NCI-H82 treated with DMSO at 0.1 percent for 48 hours (cell line): ENCODE measurements around the gene TMEM198.

Experiments used
- DNase-seq: peaks from one replicate; lab custom pipeline; 2025; ENCODE audit not compliant: unreplicated experiment; lab: John Stamatoyannopoulos, UW

Gene TMEM198

DNA sequence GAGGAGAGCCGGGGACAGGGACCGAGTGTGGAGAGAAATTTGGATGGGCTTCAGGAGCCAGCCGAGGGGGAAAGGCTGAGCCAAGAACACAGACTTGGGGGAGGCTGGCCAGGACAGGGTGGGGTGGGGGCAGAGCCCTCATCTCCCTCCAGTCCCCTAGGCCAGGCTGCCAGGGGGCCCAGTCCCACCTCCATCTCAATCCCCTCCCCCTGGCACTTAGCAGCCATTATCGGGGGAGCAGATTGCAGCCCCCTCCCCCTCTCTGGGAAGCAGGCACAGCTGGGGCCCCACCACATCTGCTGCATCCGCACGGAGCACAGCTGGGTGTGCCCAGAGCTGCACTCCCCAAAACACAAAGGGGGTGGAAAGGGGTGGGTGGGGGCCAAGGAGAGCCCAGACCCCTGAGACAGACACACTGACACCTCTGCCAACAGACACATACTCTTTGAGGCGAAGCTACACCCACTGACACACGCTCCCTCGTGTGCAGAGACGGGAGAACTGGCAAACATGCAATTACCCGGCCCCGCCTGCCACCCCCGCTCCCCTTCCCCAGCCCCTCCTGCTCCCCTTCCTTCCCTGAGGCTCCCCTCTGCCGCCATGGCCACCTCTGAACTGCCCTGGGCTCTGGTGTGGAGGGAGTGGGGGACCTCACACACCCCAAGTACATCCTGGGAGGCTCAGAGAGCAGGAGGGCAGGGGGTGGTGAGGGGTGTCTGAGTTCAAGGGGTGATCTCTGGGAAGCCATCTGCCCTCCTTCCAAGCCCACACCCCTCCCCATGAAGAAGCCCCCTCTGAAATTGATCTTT is 34.7 kb upstream of the TMEM198 start:
- peak; percentile 36 for DNase-seq

DNA sequence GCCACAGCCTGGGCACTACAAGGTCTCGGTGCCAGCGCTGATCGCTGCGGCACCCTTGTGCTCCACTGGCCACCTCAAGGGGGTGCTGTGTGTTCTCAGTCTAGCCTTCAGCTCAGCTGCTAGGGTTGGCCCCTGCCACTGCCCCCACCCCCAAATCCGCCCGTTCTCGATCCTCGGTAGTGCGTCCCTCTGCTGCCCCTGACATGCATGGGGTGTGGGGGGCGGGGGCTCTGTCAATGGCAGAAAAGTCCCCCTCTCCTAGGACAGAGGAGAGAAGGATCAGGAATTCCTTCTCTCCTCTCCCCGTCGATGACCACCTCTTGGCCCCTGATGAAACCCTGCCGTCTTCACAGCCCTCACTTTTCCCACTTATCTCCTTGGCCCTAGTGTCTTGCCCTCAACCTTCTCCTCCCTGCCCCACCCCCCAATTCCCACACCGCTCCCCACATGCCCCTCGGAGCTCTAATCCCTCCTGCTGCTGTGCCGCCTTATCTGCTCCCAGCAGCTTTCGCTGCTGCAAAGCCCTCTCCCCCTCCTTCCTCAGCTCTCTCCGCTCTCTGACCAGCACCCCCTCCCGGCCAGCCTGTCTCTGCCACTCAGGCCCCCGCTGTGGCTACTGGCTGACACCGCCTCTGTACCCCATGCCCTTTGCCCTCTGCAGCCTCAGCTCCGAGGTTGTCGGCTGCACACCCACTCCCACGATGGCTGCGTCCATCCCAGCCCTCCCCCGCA is 33.9 kb upstream of the TMEM198 start:
- DNase-seq: peak; percentile 90

DNA sequence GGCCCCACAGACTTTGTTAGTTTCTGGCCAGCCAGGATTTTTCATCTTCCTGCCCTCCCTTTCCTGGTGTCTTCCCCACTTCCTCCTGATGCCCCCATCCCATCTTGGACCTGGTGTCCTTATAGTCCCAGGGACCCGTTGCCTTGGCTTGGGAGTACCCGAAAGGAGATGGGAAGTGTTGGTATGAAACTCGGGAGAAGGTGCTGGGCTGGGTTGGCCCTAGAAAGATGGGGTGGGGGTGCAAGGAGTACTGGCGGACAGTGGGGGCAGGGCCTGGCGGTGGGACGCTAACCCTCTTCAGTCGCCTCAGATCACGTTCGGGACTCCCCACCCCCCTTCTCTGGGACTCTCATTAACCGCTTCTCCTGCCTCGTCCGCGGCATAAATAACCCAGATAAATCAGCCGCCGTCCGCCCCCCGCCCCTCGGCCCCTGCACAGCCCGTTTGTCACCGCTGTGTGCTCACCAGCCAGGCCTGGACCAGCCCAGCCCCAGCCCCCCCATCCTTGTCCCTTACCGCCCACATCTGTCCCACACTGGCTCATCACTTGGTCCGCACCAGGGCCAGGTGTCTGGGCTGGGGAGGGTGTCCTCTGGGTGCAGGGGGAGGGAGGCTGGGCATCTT is 33.2 kb upstream of the TMEM198 start:
- DNase-seq: peak; percentile 45

DNA sequence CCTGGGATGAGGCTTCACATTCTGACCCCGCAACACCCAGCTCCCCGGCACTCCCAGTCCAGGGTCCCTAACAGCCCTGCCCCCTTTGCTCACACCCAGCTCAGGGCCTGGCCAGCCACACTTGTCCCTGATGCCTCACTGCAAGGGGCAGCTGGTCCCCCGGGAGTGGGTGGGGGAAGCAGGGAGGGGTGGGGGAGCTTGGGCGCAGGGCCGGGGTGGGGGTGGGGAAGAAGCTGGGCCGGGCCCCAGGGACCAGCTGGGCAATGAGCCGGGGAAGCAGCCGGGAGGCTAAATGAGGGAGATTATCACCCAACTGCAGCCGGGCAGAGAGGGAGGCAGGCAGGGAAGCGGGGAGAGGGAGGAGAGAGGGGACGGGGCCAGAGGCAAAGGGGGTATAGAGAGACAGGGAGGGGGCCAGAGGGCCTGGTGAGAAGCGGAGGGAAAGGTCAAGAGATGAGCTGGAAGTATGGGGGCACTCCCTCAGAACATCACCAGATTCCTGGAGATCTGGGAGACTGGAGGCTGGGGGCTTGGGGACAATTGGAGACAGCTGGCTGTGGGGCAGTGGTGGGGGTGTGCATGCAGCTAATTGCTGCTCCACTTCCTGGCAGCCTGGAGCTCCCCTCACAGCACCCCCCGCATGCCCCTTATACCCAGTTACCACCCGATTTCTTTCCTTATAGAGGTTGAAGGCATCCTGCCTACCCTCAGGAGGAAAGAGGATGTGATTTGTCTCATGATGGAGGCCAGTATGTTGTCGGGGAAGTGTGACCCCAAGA is 32.1 kb upstream of the TMEM198 start:
- peak; percentile 86 for DNase-seq

DNA sequence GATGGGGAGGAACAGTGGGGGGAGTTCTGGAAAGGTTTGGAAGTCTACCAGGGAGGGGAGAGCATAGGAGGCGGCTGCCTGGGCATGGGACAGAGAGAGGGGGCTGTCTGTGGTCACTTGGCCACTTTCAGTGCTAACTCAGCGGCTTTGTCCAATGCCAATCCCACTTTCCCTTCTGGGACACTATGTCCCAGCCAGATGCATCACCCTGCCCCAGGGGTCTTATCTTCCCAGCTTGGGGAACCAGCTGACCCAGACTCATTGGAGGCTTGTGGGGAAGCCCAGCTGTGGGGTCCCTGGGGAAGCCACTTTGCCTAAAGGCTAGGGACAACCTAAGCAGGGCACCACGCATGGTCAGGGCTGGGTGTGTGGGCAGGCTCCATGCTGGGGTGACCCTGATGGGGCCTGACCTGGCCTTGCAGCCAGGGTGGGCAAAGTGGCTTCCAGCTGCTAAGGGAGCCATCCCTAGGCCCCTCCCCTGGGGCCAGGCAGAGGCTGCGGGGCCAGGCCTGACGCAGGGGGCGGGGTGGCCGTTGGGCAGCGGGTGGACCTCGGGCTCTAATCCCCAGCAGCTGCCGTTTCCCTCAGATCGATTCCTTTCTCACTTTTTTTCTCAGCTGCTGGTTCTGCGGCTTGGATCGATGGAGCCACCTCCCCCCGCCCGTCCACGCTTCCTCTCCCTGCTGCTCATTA is 31.2 kb upstream of the TMEM198 start:
- DNase-seq: peak; percentile 76

DNA sequence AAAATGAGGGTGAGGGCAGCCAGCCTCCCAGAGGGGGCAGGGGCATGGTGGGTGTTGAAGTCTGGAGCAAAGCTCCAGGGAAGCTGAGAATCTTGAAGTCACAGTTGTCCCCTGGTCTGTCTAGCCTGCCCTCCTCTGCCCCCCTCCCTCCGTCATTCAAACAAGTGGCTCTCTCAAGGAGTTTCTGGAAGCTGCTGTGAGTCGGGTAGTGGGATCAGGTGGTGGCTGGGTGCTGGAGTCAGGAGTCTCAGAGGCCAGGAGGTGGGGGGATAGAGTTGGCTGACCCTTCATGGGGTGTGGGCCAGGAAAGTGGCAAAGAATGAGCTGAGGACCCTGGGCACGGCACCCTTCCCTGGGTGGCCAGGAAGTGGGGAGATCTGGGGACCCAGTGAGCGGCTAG is 30.0 kb upstream of the TMEM198 start:
- DNase-seq: peak; percentile 19

DNA sequence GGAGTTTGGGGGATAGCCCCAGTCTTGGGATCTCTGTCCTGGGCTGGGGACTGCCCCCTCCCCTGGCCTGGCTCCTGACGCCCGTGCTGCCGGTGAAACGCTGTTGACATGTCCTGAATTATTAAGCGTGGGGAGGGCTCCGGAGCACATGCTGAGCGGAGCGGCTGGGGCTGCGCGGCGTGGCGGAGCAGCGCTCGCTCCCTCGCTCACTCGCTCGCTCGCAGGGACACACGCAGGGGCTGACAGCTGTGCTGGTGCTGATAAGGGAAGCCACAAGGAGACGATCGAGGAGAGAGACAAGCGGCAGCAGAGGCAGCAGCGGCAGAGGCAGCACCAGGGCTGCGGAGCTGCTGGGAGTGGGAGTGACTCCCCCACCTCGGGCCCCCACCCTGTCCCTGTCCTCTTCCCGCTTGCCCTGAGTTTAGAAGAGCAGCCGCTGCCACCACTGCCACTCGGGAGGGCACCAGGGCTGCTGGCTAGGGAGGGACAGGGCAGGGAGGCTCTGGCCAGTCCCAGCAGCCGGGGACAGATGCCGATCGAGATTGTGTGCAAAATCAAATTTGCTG is 29.5 kb upstream of the TMEM198 start, which contains the start of gene ASIC4:
Gene ASIC4, plus strand, starts transcription at position 287 of the 566 bp plus-strand sequence. Its CDS starts 243 bp downstream, at position 530.
- no peak for DNase-seq

DNA sequence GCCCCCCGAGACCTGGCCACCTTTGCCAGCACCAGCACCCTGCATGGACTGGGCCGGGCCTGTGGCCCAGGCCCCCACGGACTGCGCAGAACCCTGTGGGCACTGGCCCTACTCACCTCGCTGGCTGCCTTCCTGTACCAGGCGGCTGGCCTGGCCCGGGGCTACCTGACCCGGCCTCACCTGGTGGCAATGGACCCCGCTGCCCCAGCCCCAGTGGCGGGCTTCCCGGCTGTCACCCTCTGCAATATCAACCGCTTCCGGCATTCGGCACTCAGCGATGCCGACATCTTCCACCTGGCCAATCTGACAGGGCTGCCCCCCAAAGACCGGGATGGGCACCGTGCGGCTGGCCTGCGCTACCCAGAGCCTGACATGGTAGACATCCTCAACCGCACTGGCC is 29.0 kb upstream of the TMEM198 start:
- DNase-seq: no peak

DNA sequence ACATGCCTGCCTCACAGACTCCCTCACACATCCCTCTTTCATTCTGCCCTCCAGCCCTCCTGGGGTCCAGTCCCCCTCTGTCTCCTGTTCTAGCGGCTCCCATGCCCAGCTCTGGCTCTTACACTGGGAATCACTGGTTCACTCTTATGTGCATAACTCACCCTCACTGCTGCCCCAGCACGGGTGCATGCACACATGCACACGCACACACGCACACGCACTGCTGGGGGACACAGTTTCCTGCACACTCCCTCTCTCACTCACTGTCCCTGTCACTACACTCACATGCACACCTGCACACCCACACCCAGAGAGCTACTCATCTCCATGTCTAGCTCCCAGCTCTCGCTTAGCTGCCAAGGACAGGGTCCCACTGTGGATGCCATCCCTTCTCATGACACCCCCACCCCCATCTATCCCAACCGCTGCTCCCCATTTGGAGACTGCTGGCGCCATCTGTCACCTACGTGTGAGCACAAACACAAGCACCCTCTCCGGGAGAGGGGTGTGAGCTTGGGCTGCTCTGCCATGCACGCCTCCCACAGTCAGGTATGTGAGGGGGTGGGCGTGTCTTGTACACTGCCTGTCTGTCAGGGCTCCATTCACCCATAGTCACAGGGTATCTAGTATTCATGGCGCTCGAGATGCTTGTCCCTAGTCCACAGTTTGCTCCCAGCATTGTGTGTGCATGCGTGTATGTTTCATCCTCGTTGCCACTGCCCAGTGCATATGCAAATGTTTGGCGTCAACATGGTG is 27.8 kb upstream of the TMEM198 start:
- no peak for DNase-seq

DNA sequence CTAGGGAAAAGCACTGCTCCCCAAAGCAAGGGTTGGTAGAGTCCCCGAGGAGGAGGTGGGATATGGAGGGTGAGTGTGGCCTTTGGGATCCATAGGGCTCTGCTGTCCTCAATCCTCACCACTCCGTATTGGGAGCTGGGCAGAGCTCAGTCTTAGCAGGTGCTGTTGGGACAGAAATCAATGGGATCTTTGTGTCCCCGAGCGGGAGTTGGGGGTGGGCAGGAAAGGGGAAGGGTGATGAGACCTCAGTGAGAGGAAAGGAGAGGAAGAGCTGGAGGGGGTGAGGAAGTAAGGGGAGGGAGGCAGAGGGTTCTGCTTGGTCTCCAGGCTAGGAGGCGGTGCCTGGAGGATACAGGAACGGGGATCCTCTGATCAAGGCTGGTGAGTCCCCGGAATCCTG is 26.9 kb upstream of the TMEM198 start:
- no peak for DNase-seq

DNA sequence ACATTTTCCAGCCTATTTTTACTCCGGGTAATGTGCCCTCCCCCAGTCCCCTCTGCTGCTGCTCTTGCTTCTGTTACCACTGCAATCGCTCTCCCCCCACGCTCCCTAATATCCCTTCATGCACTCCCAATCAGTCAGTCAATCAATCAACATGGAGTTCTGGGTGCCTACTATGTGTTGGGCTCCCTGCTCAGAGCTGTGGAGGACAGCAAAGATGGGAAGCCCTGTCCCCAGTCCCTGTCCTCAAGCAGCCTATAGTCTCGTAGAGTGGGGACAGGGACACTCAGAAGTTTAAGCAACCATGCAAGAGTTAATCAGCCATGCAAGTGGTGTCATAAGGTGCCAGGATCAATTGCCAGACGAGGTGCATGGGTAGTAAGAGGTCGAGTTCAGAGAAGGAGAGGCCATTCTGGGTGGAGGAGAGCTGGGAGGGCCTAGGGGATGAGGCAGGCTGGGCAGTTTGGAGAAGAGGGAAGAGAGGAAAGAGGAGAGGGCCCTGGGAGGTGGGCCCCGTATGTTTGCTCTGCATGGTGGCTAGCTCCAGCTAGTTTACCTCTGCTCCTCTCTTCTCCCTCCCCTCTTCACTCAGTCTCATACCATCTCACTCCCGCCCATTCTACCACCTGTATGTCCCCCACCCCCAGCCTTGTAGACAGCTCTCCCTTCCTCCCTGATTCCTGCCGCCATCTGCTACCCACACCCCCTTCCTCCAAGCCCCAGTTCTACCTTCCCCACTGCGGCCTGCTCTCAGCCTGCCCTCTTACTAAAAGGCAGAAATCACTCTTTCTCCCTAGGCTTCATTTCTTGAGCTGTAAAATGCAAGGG is 25.7 kb upstream of the TMEM198 start:
- DNase-seq: peak; percentile 73

DNA sequence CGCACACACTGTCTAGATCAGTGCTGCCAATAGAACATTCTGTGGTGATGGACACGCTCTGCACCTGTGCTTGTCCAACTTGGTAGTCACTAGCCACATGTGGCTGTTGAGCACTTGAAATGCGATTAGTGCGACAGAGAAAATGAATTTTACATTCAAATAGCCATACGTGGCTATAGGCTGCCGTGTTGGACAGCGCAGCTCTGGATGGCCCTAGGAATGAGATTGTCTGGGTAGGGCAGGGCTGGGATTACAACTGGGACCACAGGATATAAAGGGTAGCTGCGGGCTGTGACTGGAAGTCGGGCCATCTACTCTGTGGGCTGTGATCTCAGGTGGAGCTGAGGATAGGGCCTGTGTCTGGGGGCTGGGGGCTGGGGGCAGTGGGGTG is 24.3 kb upstream of the TMEM198 start:
- DNase-seq: no peak

DNA sequence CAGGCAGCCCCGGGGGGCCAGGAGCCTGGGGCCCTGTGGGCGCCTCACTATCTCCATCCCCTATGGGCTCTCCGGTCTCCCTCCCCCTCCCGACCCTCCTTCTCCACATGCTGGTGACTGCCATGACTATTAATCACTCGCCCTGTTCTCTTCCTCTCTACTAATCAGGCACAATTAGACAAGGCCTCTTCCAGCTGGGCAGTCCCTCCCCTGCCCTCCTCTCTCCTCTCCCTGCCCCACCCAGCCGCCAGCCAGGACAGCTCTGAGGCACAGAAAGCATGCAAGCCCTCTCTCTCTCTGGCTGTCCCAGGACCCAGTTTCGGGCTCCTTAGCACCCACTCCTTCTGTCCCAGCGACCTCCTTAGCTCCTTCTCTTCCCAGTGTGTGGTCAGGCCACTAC is 23.7 kb upstream of the TMEM198 start:
- DNase-seq: peak; percentile 86

DNA sequence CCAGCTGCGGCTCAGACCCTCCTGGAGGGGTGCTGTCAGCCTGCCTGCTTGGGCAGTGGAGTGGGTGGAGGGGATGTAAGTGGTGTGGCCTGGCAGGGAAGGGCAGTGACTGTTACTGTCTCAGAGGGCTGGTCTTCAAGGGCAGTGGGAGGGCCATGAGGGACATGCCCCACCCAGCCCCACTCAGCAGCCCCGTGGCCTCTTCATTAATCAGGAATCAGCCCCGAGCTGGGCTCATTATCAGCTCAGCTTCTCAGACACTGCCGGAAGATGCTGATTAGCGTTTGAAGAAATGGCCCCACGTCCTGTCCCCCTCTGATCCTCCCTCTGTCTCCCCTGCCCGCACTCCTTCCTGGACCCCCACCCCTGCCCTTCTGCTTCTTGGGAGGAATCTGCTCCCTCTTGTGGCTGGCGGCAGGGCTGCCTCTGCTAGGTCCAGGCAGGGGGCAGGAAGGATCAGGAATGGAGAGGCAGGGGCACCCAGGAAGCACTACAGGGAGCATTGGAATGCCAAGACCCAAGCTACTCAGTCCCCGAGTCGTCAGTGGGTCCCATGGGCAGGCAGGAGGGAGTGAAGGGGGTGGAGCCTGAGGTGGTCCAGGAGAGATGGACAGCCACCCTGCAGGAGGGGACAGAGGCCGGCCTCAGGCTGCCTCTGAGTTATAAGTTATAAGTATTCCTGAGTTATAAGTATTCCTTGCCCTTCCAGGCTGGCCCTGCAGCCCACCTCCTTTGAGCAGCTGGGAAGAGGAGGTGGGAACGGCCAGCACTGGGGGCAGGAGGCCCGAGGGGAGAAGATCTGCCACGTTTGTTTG is 22.6 kb upstream of the TMEM198 start:
- peak; percentile 98 for DNase-seq

DNA sequence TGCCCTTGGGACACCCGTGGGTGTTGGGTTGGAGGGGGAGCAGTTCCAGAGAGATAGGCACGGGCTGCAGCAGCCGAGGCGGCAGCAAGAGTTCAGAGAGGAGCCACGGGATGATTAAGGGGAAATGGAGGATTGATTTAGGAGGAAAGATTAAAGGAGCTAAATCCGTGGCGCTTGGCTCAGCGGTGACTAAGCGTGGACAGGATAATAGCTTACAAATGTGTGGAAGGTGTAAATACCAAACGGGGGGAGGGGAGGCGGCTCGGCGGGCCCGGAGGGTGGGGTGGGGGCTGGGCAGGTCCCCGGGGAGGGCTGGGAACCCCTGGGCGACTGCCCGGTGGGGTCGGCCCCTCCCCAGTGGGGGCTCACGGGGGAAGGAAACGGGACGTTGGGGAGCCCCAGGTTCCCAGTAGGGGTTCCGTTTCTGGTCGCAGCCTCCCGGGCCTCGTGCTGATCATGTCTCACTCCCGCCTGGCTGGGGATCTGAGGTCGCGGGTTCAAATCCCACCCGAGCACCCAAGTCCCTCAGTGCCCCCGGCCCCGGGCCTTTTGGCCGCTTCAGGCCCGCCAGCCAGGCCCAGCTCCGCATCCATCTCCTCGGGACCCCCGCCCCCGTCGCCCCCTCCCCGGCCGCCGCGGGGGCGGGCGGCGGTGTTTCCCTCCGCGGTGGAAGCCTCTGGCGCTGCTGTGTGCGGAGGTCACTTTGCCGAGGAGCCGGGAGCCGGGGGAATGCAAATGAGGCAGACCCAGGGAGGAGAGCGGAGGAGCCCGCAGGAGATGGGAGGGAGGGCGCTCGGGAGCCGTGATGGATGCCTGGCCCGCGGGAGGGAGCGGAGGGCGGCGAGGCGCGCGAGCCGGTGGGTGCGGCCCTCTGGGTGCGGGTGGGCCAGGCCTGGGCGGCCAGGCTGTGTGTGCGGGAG is 21.5 kb upstream of the TMEM198 start:
- peak; percentile 97 for DNase-seq

DNA sequence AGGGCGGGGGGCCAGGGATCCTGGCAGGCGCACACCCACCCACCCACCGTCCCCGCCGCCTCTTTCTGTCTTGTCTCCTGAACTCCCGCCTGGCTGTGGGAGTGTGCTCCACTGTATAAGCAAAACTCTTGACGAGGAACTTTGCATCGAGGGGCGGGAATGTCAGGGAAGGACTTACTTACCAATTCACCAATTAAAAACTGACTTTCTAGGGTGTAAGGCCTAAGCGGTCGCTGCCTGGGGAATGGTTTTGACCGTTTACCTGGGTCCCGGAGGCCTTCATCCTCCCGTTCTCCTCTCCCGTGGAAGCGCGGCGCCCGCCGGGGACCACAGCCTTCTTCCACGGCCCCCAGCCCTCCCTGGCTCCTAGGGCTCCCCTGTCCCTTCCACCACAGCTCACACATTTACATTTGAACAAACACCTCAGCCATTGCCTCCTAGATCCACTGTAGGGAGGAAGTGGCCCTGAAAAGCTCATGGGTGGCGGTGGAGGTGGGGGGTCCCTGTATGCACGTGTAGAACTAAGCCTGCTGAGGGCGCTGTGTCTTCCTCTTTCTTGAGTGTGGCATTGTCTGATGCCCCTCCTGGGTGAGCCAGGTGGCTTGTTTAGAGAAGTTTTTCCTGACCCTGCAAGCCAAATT is 20.7 kb upstream of the TMEM198 start:
- DNase-seq: no peak
